CD4-positive, alpha-beta T cell treated with Interleukin-2 at 100 ng/mL for 4 hours (primary cell): Measurements from ENCODE around the gene PNLIPRP3.
"Not testable (repeated sequence)": the region's sequence is repeated elsewhere in the genome, so short reads cannot be mapped to it uniquely, and the experiment has no call there.

Source experiments
- DNase-seq: peaks from one replicate; pipeline ENCODE4 v3.0.0-alpha.2; 2020; ENCODE audit warnings: low spot score

Gene PNLIPRP3

DNA sequence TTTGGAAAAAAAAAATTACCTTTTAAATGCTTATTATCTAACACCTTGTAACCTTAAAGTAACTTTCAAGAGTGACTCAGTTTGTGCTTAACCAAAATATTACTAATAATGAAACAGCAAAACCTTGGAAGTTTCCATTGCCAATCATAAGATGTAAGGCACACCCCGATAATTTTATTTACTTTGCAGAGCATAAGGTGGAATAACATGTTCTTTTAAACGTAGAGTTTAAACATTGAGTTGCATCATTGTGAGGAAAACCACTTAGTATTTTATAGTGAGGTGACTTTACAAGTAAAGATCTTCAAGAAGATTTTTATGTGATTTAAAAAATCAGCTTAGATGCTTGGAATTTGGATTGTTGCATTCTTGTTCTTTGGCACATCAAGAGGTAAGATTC is at the start of gene PNLIPRP3:
PNLIPRP3 (plus strand) TSS at position 177 of the 400 bp plus-strand sequence; CDS start at position 343, 166 bp downstream.
- no peak for DNase-seq

DNA sequence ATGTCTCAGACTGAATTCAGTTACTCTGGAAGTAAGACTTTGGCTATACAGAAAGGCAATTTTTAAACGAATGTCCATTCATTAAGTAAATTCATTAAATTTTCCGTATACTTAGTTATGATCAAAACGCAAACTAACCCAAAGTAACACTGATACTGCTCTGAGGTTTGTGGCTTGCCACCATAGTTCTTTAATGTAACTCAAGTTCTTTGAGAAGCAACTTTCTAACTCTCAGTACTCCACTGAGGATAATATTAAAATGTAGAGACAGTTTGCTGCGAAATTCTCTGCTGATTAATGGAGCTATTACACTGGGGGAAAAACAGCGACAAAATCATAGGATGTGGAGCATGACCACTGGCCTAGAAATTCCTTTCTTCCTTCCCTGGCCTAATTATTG is 45.4 kb upstream of the PNLIPRP3 start:
- no peak for DNase-seq

DNA sequence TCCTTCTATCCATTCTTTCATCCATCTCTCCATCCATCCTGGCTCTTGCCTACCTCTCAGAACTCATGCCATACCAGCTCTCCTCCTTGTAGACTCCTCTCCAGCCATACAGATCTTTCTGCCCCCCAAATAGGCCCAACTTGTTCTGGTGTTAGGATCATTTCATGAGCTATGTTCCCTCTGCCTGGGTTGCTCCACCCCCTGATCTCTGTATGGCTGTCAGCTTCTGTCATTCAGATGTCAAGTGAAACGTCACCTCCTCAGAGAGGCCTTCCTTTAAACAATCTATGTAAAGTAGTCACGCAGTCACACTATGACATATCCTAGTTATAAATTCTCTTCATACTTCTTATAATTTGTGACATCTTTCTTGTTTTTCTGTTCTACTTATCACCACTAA is 42.3 kb upstream of the PNLIPRP3 start:
- no peak for DNase-seq

DNA sequence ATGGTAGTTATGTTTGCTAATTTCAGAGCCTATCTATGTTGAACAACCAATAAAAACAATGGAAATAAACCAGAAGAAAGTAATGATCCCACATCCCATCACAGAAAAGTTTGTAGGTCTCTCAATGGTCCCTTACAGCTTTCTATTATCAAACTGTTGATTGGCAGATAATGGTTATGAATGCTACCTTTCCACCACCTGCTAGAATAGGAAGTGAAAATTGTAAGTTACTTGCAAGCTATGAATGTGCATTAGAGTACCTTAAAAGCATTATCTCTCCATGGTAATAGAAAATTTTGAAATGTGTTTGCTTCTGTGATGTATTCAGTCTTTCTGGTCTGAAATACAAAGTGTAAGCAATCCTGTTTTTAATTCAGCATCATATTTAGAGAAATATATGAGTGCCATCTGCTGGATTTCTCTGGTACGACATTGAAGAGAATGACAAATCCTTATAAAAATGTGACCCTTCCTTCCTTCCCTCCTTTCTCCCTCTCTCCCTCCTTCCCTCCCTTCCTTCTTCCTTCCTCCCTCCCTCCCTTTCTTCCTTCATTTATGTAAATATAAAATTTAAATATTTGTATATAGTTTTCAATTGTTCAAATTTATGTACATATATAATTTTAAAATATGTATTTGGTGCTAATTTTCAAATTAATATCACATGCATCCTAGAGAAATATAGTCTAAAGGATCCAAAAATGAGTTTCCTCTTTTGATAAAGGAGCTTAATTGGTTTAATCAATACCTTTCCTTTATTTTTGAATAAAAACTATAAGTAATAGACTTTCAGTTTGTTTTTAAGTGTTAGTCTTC is 41.4 kb upstream of the PNLIPRP3 start:
- DNase-seq, result peak; percentile 4

DNA sequence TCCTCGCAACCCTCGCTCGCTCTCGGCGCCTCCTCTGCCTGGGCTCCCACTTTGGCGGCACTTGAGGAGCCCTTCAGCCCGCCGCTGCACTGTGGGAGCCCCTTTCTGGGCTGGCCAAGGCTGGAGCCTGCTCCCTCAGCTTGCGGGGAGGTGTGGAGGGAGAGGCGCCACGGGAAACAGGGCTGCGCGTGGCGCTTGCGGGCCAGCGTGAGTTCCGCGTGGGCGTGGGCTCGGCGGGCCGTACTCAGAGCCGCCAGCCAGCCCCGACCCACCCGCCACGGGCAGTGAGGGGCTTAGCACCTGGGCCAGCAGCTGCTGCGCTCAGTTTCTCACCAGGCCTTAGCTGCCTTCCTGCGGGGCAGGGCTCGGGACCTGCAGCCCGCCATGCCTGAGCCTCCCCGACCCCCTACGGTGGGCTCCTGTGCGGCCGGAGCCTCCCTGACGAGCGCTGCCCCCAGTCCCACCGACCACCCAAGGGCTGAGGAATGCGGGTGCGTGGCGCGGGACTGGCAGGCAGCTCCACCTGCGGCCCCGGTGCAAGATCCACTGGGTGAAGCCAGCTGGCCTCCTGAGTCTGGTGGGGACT is 34.3 kb upstream of the PNLIPRP3 start:
- DNase-seq, result not testable (repeated sequence)

DNA sequence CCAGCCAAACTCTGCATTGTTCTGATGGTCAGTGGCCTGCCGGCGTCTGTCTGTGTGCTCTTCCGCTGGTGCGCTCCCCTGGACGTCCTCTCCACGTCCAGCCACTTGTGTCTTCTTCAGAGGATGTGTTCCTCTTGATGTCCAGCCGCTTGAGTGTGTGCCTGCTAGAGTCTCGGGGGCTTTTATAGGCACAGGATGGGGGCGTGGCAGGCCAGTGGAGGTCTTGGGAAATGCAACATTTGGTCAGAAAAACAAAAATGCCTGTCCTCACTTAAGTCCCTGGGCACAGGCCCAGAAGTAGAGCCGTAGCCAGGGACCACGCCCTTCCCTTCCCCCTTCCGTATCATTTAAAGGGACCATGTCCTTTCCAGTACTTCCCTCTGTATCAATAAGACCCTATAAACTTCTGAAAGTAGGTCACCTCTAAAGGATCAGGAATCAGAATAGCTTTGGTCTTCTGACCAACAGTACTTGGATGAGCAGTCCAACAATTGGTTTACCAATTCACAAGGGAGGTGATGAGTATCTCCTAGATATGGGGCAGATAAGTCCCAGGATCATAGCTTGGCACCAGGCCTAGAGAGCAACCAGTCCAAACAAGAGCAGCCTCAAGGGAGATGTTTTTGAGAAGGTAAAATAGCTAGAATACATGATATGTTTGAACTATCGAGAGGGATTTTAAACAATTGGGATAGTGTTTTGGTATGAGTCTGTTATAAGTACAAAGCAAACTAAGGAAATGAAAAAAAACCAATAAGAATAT is 32.2 kb upstream of the PNLIPRP3 start:
- no peak for DNase-seq

DNA sequence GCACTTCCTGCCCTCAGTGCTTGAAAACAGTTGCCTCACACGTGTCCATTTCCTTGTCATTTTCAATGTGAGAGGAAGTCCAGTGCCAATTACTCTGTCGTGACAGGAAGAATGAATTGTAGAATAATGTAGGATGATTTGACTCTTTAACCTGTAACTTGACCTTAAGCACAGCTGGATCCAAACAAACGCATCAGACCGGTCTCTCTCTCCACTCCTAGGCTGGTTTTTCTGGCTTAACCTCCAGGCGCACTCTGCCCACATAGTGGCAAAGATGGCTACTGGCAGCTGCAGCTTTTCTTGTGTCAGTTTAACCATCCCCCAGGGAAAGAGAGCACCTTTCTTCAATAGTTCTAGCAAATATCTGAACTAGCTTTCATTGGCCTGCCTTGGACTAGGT is 29.4 kb upstream of the PNLIPRP3 start:
- DNase-seq, result no peak

DNA sequence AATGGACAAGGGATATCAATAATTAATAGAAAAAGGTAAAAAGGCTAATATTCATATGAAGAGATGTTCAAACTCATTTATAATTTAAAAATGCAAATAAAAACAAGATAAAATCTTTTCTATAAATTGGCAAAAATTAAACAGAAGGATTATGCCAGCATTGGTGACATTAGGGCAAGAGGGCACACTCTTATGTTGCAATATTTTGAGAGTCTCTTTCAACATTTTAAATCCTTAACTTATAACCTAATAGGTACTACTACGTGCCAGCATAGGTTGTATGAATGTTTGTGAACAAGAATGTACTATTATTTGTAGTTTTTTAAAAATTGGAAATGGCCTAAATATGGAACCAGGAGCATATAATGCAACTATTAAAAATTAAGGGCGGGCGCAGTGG is 24.8 kb upstream of the PNLIPRP3 start:
- DNase-seq, result no peak

DNA sequence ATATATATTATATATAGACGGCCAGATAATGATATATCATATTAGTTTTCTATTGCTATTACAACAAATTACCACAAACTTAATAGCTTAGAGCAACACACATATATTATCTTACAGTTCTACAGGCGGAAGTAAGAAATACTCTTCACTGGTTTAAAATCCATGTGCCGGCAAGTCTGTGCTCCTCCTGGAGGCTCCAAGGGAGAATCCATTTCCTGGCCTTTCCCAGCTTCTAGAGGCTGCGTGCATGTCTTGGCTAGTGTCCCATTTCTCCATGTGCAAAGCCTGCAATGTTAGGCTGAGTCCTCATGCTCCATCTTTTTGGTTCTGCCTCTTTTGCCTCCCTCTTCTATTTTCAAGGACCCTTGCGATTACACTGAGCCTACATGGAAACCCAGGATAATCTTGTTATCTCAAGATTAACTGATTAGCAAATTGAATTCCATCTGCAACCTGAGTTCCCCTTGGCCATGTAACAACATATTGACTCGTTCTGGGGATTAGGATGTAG is 23.9 kb upstream of the PNLIPRP3 start:
- DNase-seq, result no peak

DNA sequence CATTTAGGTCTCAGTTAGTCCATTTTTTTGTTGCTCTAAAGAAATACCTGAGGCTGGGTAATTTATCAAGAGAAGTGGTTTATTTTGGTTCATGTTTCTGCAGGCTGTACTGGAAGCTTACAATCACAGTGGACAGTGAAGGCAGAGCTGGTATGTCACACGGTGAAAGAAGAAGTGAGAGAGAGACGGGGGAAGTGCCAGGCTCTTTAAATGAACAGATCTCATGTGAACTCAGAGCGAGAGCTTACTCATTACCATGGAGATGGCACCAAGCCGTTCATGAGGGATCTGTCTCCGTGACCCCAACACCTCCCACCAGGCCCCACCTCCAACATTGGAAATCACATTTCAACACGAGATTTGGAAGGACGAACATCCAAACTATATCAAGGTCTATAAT is 18.9 kb upstream of the PNLIPRP3 start:
- no peak for DNase-seq

DNA sequence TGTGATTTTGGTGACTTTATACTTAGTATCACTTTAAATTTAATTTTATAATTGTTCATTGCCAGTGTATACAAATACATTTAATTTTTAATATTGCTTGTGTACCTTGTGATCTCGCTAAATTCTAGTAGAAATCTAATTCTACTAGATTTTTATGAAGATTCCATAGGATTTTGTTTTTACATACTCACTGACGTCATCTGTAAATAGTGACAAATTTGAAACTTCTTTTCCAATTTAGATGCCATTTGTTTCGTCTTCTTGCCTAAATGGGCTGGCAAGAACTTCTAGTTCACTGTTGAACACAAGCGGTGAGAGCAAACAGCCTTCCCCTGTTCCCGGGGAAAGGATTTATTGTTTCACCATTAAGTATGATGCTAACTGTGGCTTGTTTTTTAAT is 17.3 kb upstream of the PNLIPRP3 start:
- no peak for DNase-seq

DNA sequence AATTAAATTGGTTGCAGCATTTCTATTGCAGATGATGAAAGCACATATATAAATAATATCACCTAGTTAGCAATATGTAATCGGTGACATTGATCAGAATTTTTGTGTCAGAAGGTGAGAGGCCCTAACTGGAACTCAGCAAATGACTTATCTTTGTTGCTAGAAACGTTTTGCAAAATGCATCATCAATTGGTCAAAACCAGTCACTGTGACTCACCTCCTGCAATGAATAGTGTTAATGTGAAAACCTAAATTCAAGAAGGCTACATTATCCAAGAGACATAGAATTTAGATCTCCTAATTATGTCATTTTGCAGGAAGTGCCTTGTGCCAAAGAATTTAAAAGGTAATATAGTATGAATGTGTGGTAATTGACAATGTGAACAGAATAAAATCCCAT is 9.8 kb upstream of the PNLIPRP3 start:
- no peak for DNase-seq

DNA sequence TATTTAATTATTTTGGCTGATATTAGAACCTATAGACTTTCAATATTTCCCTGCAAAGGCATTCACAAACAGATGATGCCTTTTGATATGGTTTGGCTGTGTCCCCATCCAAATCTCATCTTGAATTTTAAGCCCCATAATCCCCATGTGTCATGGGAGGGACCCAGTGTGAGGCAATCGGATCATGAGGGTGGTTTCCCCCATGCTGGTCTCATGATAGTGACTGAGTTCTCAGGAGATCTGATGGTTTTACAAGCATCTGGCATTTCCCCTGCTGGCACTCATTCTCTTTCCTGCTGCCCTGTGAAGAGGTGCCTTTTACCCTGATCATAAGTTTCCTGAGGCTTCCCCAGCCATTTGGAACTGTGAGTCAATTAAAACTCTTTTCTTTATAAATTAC is 9.3 kb upstream of the PNLIPRP3 start:
- no peak for DNase-seq

DNA sequence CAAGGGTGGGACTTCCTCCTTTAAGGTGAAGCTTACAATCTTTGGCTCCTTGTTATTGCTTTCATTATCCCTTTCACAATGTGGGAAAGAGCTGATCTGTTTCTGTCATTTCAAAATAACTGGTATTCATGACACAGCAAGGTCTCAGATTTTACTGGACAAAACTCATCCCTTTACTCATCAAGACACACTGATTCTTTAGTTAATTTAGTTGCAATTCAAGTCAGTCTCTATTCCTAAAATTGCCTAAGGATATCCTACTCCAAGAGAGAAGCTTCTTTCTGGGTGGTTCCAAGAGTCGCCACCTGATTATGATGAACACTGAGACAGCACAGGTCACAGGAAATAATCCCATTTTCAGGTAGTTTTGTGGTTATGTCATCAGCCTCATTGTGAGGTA is 5.8 kb upstream of the PNLIPRP3 start:
- DNase-seq, result no peak

DNA sequence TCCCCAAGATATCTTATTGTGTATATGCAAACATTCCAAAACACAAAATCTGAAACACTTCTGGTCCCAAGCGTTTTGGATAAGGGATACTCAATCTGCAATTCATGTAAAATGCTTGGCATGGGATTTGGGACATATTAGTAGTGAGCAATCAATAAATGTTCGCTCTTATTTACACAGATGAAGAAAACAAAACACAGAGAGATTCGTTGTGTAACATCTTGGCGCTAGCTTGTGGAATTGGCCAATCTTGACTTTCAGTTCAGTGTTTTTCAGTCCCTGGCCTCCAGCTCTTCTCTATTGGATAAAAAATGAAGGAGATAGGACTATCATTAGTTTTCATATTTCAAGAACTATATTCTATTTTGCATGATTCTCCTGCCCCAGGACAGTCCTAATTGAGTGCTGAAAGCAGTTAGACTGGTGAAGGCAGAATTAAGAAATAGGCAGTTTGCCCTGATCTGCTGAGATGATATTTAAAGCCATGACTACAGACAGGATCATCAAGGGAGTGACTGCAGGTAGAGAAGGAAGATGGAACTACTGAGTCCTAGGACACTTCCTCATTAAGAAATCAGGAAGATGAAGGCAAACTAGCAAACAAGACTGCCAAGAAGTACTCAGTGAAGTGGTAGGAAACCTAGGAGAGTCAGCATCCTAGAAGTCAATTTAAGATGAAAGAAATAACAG is 1.8 kb downstream of the PNLIPRP3 start:
- no peak for DNase-seq

DNA sequence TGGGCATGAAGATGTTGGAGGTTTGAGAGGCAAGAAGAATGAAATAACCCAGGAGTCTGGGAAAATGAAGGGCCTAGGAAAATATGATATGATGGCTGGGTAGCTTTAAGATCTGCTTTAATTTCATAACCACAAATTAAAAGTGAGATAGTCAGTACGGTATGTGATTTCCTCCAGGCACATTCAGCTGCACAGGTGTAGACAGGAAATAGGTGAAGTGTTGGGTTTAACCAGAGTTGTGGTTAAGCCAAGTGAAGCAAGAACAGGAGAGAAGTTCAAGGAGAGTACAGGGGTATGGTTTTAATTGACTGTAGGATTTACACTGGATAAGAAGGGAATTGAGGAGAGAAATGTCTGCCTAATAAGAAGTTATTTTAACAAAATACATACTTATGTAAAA is 2.6 kb downstream of the PNLIPRP3 start:
- DNase-seq, result no peak

DNA sequence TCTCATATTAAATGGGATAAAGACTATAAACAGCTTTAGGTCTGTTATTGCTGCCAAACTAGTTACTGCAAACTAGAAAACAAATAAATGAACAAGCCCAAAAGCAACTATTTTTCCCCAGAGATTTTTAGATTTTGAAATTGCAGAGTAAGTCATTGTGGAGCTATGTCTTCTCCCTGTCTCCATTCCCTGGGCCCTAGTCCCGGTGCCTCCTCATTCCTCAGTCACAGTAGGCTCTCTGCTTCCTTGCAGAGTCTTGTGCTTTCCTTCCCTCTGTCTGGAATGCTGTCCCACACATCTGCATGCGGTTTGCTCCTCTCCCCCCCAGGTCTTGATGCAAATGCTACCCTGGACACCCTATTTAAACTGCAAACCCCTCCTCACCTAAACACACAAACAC is 4.0 kb downstream of the PNLIPRP3 start:
- DNase-seq, result no peak

DNA sequence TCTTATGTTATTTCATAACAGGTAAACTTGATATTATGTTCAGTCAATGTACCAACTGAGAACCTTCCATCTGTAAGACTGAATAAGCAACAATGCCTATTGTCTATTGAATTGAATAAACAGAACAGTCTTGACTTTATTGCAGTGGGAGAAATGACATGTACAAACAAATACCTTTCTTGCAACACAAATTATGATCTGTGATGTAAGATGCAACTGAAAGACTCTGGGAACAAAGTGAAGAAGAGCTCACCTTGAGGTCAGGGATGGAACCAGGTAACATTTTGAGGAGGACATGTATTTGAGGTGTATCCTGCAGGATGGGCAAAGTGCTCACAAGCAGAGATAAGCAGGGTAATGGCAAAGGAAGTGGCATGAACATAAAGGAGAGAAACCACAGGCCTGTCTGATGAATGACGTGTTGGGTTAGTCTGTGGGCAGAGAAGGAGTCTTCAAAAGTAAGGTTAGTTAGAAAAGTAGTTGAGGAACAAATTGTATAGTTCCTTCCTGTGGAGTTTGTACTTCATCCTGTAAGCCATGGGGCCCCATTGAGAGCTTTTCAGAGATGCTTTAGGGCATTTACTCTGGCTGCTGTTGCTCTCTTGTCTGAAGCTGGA is 9.5 kb downstream of the PNLIPRP3 start:
- no peak for DNase-seq

DNA sequence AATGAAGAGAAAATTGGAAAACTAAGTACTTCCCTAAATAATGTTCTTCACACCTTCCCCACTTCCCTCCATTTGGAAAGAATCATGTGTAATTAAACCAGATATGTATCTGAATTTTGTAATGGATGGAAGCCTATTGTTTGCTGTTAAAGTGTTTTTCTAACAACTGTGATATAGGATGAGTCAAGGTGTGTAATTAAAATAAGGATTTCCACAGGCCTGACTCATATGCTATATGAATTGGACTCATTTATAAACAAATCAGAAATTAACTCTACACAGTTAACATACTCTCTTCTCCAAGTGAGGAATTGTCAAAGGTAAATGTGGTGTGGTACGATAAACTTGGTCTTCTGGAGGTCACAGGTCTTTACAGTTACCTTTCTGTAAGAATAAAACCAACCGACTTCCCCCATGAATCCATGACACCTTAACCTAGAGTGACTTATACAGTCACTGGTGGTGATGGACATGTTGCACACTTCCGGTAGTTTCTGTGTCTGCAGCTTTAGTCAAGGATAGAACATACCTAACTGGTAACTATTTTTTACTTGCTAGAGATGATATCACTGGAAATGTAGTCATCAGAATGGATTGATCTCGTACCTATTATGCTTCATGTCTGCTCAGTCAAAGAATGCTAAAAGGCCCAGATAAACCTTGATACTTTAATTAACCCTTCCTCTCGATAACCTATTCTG is 12.8 kb downstream of the PNLIPRP3 start:
- no peak for DNase-seq

DNA sequence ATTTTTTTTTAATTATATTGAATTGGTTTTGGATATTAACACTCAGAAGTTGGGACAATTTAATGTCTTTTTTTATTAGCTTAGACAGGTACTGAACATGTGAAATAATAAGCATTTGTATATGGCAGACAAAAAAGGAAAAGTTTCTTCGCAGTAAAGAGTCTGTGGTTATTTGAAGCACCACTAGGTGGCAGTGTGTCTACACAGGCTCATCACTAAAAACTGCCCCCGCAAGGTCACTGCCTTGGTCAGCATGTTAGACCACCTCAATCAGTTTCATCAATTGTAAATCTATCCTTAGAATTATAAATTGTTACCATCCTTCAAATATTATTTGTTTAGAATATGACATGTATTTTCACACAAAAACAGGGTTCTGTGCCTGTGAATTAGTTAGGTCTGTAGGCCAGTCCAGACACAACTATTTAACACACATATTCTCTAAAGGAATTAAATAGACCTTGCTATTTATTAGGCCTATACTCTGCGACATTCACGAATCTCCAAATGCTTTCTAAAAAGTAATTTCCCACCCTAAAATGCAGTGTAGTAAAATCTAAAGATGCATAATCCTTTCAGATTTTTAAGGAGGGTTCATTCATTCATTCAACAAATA is 17.0 kb downstream of the PNLIPRP3 start:
- peak; percentile 15 for DNase-seq

DNA sequence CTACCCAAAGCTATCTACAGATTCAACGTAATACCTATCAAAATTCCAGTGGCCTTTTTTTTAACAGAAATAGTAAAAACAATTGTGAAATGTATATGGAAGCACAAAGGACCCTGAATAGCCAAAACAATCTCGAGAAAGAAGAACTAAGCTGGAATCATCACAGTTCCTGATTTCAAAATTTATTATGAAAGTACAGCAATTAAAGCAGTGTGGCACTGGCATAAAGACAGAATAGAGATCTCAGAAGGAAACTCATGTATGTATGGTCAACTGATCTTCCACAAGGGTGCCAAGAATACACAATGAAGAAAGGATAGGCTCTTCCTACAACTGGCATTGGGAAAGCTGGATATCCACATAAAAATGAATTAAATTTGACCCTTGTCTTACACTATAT is 23.2 kb downstream of the PNLIPRP3 start:
- no peak for DNase-seq
